Kidney (tissue), 14 donors: ENCODE data around the gene ATP1B1. TPM values are rescaled to one million over a fixed set of nuclear protein-coding genes. Genes with fewer than 3 reads are reported as not detected.

Experiments used
- DNase-seq, 5 donors: peaks; one replicate each; pipeline ENCODE4 v3.0.0-alpha.2; 2013 to 2020
- FAIRE-seq: peaks from 2 replicates; lab custom pipeline; 2012; peaks lifted over from hg19 to GRCh38; lab: Jason Lieb, UNC
- H3K27ac ChIP-seq, 2 donors: one replicate each; pipeline ENCODE4 v1.7.0; 2013; ENCODE audit warnings: low read depth in 2 of 2, low read length in 2 of 2, inconsistent platforms in 1 of 2
- H3K27me3 ChIP-seq: one replicate; pipeline ENCODE4 v1.7.1; 2013; ENCODE audit warnings: low read length, inconsistent platforms; ENCODE audit not compliant: control insufficient read depth, insufficient read depth
- H3K36me3 ChIP-seq, 3 donors: one replicate each; pipeline versions ENCODE4 v1.7.0 to v1.7.1; 2013; ENCODE audit warnings: low read length in 3 of 3, control low read depth in 1 of 3, inconsistent platforms in 1 of 3; ENCODE audit not compliant: insufficient read depth in 3 of 3, control insufficient read depth in 2 of 3
- H3K4me1 ChIP-seq, 3 donors: one replicate each; pipeline versions ENCODE4 v1.7.0 to v1.7.1; 2013; ENCODE audit warnings: low read length in 3 of 3, inconsistent platforms in 1 of 3, low read depth in 1 of 3; ENCODE audit not compliant: control insufficient read depth in 2 of 3, insufficient read depth in 2 of 3
- H3K4me3 ChIP-seq, 3 donors: one replicate each; pipeline versions ENCODE4 v1.7.0 to v1.8.1; 2013; ENCODE audit warnings: low read length in 3 of 3, control low read depth in 1 of 3, inconsistent platforms in 1 of 3
- H3K9ac ChIP-seq, 3 donors: one replicate each; pipeline versions ENCODE4 v1.7.0 to v1.7.1; 2013; ENCODE audit warnings: low read length in 3 of 3, control low read depth in 1 of 3, inconsistent platforms in 1 of 3
- H3K9me3 ChIP-seq, 3 donors: one replicate each; pipeline versions ENCODE4 v1.7.0 to v1.7.1; 2013; ENCODE audit warnings: low read length in 3 of 3, control low read depth in 1 of 3, inconsistent platforms in 1 of 3; ENCODE audit not compliant: control insufficient read depth in 2 of 3, insufficient read depth in 1 of 3
- CTCF ChIP-seq: IDR thresholded peaks from 3 replicates; pipeline ENCODE4 v1.5.1; 2012; ENCODE audit warnings: mild to moderate bottlenecking, moderate library complexity, borderline replicate concordance; ENCODE audit not compliant: insufficient read depth; ENCODE audit errors: extremely low read depth
- intact Hi-C: fragments of 100-400 bp; cut with DNase I; formaldehyde crosslinking; loops from one replicate; pipeline ENCODE4 v1.11.1; 2022
- polyA plus RNA-seq: library from polyadenylated mRNA; stranded (reverse); fragments of 350-450 nt; fragmentation: Illumina TruSeq; extraction: RNeasy Lipid Tissue Mini Kit (QIAGEN cat#74804); gene quantifications from one replicate; pipeline ENCODE4 v1.2.3, GENCODE V29; 2014; ENCODE audit warnings: low read depth, low replicate concordance; ENCODE audit not compliant: insufficient read depth
- total RNA-seq: library from RNA; stranded (reverse); fragmentation: NEBNext Ultra II Directional; extraction: Animal tissue kit (Norgen Biotek cat#: 25700); gene quantifications from one replicate; pipeline ENCODE4 v1.2.1, GENCODE V29; 2021
- donor health status: control.
- donor health status: control.
- donor health status: control.
- donor health status: control.
- donor health status: control.
- donor health status: DM: yes; HTN: yes; CAD: no.
- donor health status: Normal renal cell carcinoma (clear cell type).

The ATP1B1 gene
- total and polyA plus RNA-seq, 2 donors from 2014 or later, result 686 to 1,441 TPM

GRCh38 chr1:169117014-169117413, 10.5 kb downstream of the ATP1B1 start:
- DNase-seq (no peak), FAIRE-seq (no peak)
- Histone ChIP-seq H3K9me3 (no peaks in the 10 kb centered on the region), H3K9ac (peak overlapping the region in 1 of 3 donors; percentile 60), H3K4me3 (peak overlapping the region in 1 of 3 donors; percentile 54), H3K27me3 (no peaks in the 10 kb centered on the region), H3K4me1 (peaks cover 5 to 56% (median 46%) of the 10 kb centered on the region in 3 donors), H3K36me3 (peaks cover 5 to 89% (median 54%) of the 10 kb centered on the region in 3 donors), H3K27ac (peak overlapping the region; percentile 72 to 88)
- TF ChIP-seq CTCF, result no peak
- intact Hi-C loops, result no loop called here

GRCh38 chr1:169117599-169117998, 11.1 kb downstream of the ATP1B1 start:
- Histone ChIP-seq H3K27ac (peak overlapping the region; percentile 72 to 88), H3K9me3 (no peaks in the 10 kb centered on the region), H3K27me3 (no peaks in the 10 kb centered on the region), H3K36me3 (peaks cover 5 to 85% (median 51%) of the 10 kb centered on the region in 3 donors), H3K9ac (peak overlapping the region in 2 of 3 donors; percentile 17 to 60), H3K4me3 (peak overlapping the region in 2 of 3 donors; percentile 13 to 54), H3K4me1 (peaks cover 5 to 50% (median 42%) of the 10 kb centered on the region in 3 donors)
- DNase-seq (no peak), FAIRE-seq (no peak)
- no peak for TF ChIP-seq CTCF
- intact Hi-C loops, result no loop called here

GRCh38 chr1:169118227-169118626, 11.7 kb downstream of the ATP1B1 start:
- H3K27me3 ChIP-seq, result no peaks in the 10 kb centered on the region
- H3K9me3 ChIP-seq, result no peaks in the 10 kb centered on the region
- TF ChIP-seq CTCF, result no peak
- no peak for DNase-seq
- H3K9ac ChIP-seq, result peak overlapping the region in 1 of 3 donors; percentile 60
- H3K36me3 ChIP-seq, result peaks cover 5 to 84% (median 50%) of the 10 kb centered on the region in 3 donors
- intact Hi-C loops, result no loop called here
- peak overlapping the region; percentile 32 to 45 for H3K27ac ChIP-seq
- FAIRE-seq, result no peak
- H3K4me1 ChIP-seq, result peaks cover 5 to 48% (median 41%) of the 10 kb centered on the region in 3 donors
- peak overlapping the region in 2 of 3 donors; percentile 18 to 54 for H3K4me3 ChIP-seq

- intact Hi-C loops, result no loop called here
- H3K27ac ChIP-seq, result peak overlapping the region in 1 of 2 donors; percentile 0
- peak overlapping the region in 2 of 3 donors; percentile 42 to 54 for H3K4me3 ChIP-seq
- peaks cover 3 to 78% (median 40%) of the 10 kb centered on the region in 3 donors for H3K36me3 ChIP-seq
- H3K9me3 ChIP-seq, result no peaks in the 10 kb centered on the region
- no peaks in the 10 kb centered on the region for H3K27me3 ChIP-seq
- no peak for TF ChIP-seq CTCF
- FAIRE-seq (no peak), DNase-seq (no peak)
- H3K9ac ChIP-seq, result peak overlapping the region in 1 of 3 donors; percentile 60
- peaks cover 5 to 44% (median 37%) of the 10 kb centered on the region in 3 donors for H3K4me1 ChIP-seq
Observed at GRCh38 chr1:169119405-169119804, 12.9 kb downstream of the ATP1B1 start.
